Osteocyte (in vitro differentiated cells): Measurements from ENCODE around the gene E4F1. TPM values are rescaled to one million over a fixed set of nuclear protein-coding genes. Genes with fewer than 3 reads are reported as not detected.

Source experiments
- DNase-seq: peaks from one replicate; pipeline ENCODE4 v3.0.0; 2021; ENCODE audit warnings: mixed read lengths; ENCODE audit not compliant: unreplicated experiment; ENCODE audit errors: extremely low spot score
- H3K27ac Mint-ChIP-seq: one replicate; pipeline ENCODE4 v1.8.0; 2021; ENCODE audit warnings: mild to moderate bottlenecking, mixed read lengths; ENCODE audit not compliant: unreplicated experiment
- H3K27me3 Mint-ChIP-seq: one replicate; pipeline ENCODE4 v1.8.0; 2021; ENCODE audit warnings: mixed read lengths; ENCODE audit not compliant: unreplicated experiment
- H3K36me3 Mint-ChIP-seq: one replicate; pipeline ENCODE4 v1.8.0; 2021; ENCODE audit warnings: mixed read lengths; ENCODE audit not compliant: unreplicated experiment
- H3K4me1 Mint-ChIP-seq: one replicate; pipeline ENCODE4 v1.8.0; 2021; ENCODE audit warnings: mixed read lengths; ENCODE audit not compliant: unreplicated experiment
- H3K4me3 Mint-ChIP-seq: one replicate; pipeline ENCODE4 v1.8.0; 2021; ENCODE audit warnings: mild to moderate bottlenecking, moderate library complexity, mixed read lengths; ENCODE audit not compliant: unreplicated experiment
- H3K9me3 Mint-ChIP-seq: one replicate; pipeline ENCODE4 v1.8.0; 2021; ENCODE audit warnings: mixed read lengths; ENCODE audit not compliant: unreplicated experiment
- total RNA-seq: library from RNA; stranded (reverse); gene quantifications from 2 replicates; pipeline ENCODE4 v1.2.1, GENCODE V29; 2021
- TF ChIP-seq, protein P1 (sequence below): fragments of 200-600 bp; sonication (generic); IDR thresholded peaks from 2 replicates; pipeline ENCODE4 v1.5.0; 2021; ENCODE audit warnings: antibody characterized with exemption, mild to moderate bottlenecking, moderate library complexity

E4F1 gene
- total RNA-seq, 1 donor from 2014 or later = 26.9 TPM

DNA sequence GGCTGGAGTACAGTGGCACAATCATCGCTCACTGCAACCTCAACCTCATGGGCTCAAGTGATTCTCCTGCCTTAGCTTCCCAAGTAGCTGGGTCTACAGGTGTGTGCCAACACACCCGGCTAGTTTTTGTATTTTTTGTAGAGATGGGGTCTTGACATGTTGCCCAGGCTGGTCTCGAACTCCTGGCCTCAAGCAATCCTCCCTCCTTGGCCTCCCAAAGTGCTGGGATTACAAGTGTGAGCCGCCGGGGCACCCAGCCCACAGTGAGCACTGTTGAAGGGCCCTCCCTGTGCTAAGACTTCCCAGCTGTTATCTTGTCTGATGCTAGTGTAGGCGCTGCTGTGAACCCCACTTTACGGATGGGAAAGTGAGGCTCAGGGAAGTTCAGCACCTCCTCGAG is 35.0 kb upstream of the E4F1 start:
- DNase-seq = no peak
- no peaks in the 10 kb centered on the region for H3K36me3 Mint-ChIP-seq
- no peaks in the 10 kb centered on the region for H3K4me1 Mint-ChIP-seq
- H3K27me3 Mint-ChIP-seq = no peaks in the 10 kb centered on the region
- no peaks in the 10 kb centered on the region for H3K9me3 Mint-ChIP-seq
- TF ChIP-seq, protein P1, sequence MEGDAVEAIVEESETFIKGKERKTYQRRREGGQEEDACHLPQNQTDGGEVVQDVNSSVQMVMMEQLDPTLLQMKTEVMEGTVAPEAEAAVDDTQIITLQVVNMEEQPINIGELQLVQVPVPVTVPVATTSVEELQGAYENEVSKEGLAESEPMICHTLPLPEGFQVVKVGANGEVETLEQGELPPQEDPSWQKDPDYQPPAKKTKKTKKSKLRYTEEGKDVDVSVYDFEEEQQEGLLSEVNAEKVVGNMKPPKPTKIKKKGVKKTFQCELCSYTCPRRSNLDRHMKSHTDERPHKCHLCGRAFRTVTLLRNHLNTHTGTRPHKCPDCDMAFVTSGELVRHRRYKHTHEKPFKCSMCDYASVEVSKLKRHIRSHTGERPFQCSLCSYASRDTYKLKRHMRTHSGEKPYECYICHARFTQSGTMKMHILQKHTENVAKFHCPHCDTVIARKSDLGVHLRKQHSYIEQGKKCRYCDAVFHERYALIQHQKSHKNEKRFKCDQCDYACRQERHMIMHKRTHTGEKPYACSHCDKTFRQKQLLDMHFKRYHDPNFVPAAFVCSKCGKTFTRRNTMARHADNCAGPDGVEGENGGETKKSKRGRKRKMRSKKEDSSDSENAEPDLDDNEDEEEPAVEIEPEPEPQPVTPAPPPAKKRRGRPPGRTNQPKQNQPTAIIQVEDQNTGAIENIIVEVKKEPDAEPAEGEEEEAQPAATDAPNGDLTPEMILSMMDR = no peak
- H3K27ac Mint-ChIP-seq = no peak overlapping the region
- no peak overlapping the region for H3K4me3 Mint-ChIP-seq

DNA sequence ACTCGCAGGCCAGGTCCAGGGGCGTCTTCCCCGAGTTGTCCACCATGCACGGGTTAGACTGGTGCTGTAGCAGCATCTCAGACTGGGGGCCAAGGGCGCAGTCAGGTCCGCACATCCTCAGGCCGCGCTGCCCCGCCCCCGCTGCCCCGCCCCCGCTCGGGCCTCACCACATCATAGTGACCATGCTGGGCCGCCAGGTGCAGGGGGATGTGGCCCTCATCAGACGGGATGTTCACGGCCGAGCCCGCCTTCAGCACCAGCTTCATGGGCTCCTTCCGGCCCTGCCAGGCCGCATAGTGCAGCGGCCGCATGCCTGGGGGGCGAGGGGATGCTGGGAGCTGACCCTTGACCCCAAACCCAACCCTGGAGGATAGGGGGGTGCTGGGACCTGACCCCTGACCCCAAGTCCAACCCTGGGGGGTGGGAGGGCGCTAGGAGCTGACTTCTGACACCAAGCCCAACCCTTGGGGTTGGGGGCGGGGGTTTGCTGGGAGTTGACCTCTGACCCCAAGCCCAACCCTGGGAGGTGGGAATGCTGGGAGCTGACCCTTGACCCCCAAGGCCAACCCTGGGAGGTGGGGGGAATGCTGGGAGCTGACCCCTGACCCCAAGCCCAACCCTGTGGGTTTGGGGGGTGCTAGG is 34.0 kb upstream of the E4F1 start:
- no peak overlapping the region for H3K4me3 Mint-ChIP-seq
- TF ChIP-seq, protein P1 = no peak
- no peaks in the 10 kb centered on the region for H3K36me3 Mint-ChIP-seq
- no peak for DNase-seq
- H3K27me3 Mint-ChIP-seq = no peaks in the 10 kb centered on the region
- no peak overlapping the region for H3K27ac Mint-ChIP-seq
- H3K4me1 Mint-ChIP-seq = no peaks in the 10 kb centered on the region
- H3K9me3 Mint-ChIP-seq = no peaks in the 10 kb centered on the region

DNA sequence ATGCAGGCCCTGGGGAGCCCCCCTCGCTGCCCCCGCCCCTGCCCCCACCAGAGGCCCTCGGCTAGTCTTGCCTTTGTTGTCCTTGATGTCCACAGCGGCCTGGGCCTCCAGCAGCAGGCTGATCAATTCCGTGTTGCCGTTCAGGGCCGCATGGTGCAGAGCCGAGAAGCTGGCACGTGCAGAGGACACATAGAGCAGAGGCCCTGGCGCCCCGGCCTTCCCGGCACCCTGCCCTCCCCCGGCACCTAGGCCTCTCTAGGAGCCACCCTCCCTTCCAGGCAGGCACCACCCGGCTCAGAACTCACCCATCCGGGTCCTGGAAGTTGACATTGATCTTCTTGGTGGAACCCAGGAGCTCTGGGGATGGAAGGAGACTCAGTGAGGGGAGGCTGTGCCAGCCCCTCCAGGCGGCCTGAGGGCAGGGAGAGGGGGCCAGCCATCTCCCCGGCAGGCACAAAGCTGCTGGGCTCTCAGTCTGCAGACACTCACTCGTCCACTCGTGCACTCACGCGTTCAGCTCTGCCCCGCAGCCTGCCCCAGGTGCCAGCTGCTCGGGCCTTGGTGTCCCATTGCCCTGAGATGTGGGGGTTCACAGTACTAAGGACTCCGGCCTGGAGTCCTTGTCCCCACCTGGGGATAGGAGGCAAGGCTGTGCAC is 33.3 kb upstream of the E4F1 start:
- no peak for DNase-seq
- no peaks in the 10 kb centered on the region for H3K4me1 Mint-ChIP-seq
- no peaks in the 10 kb centered on the region for H3K9me3 Mint-ChIP-seq
- H3K4me3 Mint-ChIP-seq = no peak overlapping the region
- no peak overlapping the region for H3K27ac Mint-ChIP-seq
- TF ChIP-seq, protein P1 = no peak
- peaks cover 6% of the 10 kb centered on the region for H3K27me3 Mint-ChIP-seq
- no peaks in the 10 kb centered on the region for H3K36me3 Mint-ChIP-seq

DNA sequence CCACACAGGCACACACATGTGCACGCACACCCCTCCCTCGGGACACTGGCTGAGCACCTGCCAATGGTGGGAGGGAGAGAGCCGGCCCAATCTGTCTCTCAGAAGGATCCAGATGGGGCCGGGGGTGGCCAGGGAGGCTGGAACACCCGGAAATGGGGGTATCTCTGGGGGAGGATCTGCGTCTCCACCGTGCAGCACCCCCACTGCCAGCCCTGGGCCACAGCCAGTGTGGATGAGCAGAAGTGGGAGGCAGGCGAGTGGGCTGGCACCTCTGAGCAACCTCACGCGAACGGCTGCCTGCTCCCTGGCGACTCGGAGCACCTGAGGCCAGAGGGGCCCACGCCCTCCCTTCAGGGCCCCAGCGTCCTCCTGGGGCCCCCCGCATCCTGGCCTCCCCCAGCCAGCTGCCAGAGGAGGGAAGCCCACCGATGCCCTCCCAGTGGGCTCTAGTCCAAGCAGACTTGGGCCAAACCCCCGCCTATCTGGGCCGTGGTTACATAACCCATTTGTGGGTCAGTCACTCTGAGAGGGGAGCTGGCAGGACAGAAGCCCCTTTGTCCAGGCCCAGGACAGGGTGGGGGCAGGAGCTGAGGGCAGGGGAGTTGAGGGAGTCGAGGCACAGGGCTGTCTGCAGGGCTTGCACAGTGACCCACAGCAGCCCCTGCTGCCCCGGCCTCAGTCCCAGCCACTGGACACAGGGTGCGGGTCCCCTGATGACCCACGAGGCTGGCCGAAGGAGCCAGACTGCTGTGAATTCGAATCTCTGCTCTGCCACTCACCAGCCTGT is 32.5 kb upstream of the E4F1 start:
- no peak for DNase-seq

More for the DNA sequence above, 32.5 kb upstream of the E4F1 start:
- Mint-ChIP-seq H3K4me3 (no peak overlapping the region), H3K4me1 (no peaks in the 10 kb centered on the region), H3K9me3 (no peaks in the 10 kb centered on the region), H3K36me3 (no peaks in the 10 kb centered on the region), H3K27me3 (peaks cover 6% of the 10 kb centered on the region), H3K27ac (no peak overlapping the region)
- TF ChIP-seq, protein P1 = no peak
